Stimulated activated CD4-positive, alpha-beta T cell treated with anti-CD3 and anti-CD28 coated beads, TNF-alpha, amount 100 ng/mL, for 4 hours (primary cell): Measurements from ENCODE around the gene MCCC2.
"Not testable (repeated sequence)": the region's sequence is repeated elsewhere in the genome, so short reads cannot be mapped to it uniquely, and the experiment has no call there.

Experiments used
- DNase-seq, 3 experiments: peaks; one replicate each; pipeline ENCODE4 v3.0.0-alpha.2; 2020; ENCODE audit warnings: low read depth in 3 of 3

MCCC2 gene

GRCh38 chr5:71597001-71597400, 9.9 kb downstream of the MCCC2 start:
- DNase-seq: no peak

GRCh38 chr5:71600783-71601182, 13.6 kb downstream of the MCCC2 start:
- no peak for DNase-seq

GRCh38 chr5:71601222-71602026, 14.3 kb downstream of the MCCC2 start:
- DNase-seq: peak; percentile 23 to 64 (median 52)

- DNase-seq: not testable (repeated sequence)
Measured at GRCh38 chr5:71609916-71610315, 22.8 kb downstream of the MCCC2 start.

- no peak for DNase-seq
Measured at GRCh38 chr5:71615809-71616208, 28.7 kb downstream of the MCCC2 start.

GRCh38 chr5:71620630-71621029, 33.5 kb downstream of the MCCC2 start:
- no peak for DNase-seq

- DNase-seq: no peak
Measured at GRCh38 chr5:71621268-71621667, 34.1 kb downstream of the MCCC2 start.

- no peak for DNase-seq
Measured at GRCh38 chr5:71621741-71622140, 34.6 kb downstream of the MCCC2 start.

GRCh38 chr5:71623221-71623794, 36.2 kb downstream of the MCCC2 start:
- no peak for DNase-seq

- no peak for DNase-seq
Measured at GRCh38 chr5:71629950-71630349, 42.8 kb downstream of the MCCC2 start.

GRCh38 chr5:71631070-71631469, 43.9 kb downstream of the MCCC2 start:
- no peak for DNase-seq

- no peak for DNase-seq
Measured at GRCh38 chr5:71632168-71632567, 45.0 kb downstream of the MCCC2 start.

GRCh38 chr5:71633255-71634155, 46.4 kb downstream of the MCCC2 start:
- no peak for DNase-seq

GRCh38 chr5:71637133-71637532, 50.0 kb downstream of the MCCC2 start:
- no peak for DNase-seq

GRCh38 chr5:71640408-71640807, 53.3 kb downstream of the MCCC2 start:
- no peak for DNase-seq

GRCh38 chr5:71645030-71645429, 57.9 kb downstream of the MCCC2 start:
- no peak for DNase-seq

- DNase-seq: not testable (repeated sequence)
Measured at GRCh38 chr5:71650940-71651339, 63.8 kb downstream of the MCCC2 start.

GRCh38 chr5:71651579-71651978, 64.4 kb downstream of the MCCC2 start:
- DNase-seq: peak in 2 of 3 experiments; percentile 9 to 10

- DNase-seq: no peak
Measured at GRCh38 chr5:71652349-71652748, 65.2 kb downstream of the MCCC2 start.

- no peak for DNase-seq
Measured at GRCh38 chr5:71652803-71653543, 65.8 kb downstream of the MCCC2 start.

- DNase-seq: no peak
Measured at GRCh38 chr5:71658916-71659662, 71.9 kb downstream of the MCCC2 start.
